HCT116 (cell line): ENCODE results near the gene GLCE. TPM values are rescaled to one million over a fixed set of nuclear protein-coding genes. Genes with fewer than 3 reads are reported as not detected.

Experiments
- ATAC-seq: fragments of 200-7000 bp; cut with Tn5 transposase; 2 replicates; pipeline ENCODE4 v1.9.1; 2020; ENCODE audit warnings: mild to moderate bottlenecking, moderate library complexity
- BruUV-seq: library from RNA; stranded (reverse); fragments of 400-500 nt; replicated peaks from 2 replicates; lab custom pipeline; 2021; lab: Mats Ljungman, UMichigan
- CTCF ChIA-PET: fragments of 300-600 bp; sonication (Branson Sonifier 250); formaldehyde crosslinking; loops from one replicate; lab custom pipeline; 2021; ENCODE audit warnings: antibody characterized with exemption; lab: Charles Lee
- POLR2A ChIA-PET: fragments of 300-600, 350-600 bp; sonication (Branson Sonifier 250); formaldehyde crosslinking; loops from one replicate; lab custom pipeline; 2021; ENCODE audit warnings: antibody characterized with exemption; lab: Charles Lee
- RAD21 ChIA-PET, 2 experiments: fragments of 300-600 bp; sonication (Branson Sonifier 250); formaldehyde crosslinking; loops; one replicate each; lab custom pipeline; 2023; ENCODE audit warnings: low total read pairs in 2 of 2; ENCODE audit not compliant: uncharacterized antibody in 2 of 2, unreplicated experiment in 2 of 2, low non-redundant PET in 1 of 2; lab: Charles Lee
- DNase-seq: peaks from one replicate; pipeline ENCODE4 v3.0.0-alpha.2; 2010; ENCODE audit warnings: low read depth, low spot score
- H2AFZ ChIP-seq: fragments of 200-600 bp; shearing (Covaris generic), sonication (generic); 2 replicates; pipeline ENCODE4 v1.6.1; 2017; ENCODE audit warnings: low read depth, mixed run types, mixed read lengths, antibody characterized with exemption, low read length; ENCODE audit not compliant: poor library complexity, severe bottlenecking
- H3K27ac ChIP-seq: 2 replicates; pipeline ENCODE4 v1.5.1; 2012; ENCODE audit warnings: low read depth, low read length
- H3K27me3 ChIP-seq: fragments of 200-600 bp; sonication (generic); 2 replicates; pipeline ENCODE4 v1.6.1; 2016; ENCODE audit warnings: mixed run types, low read length, mixed read lengths; ENCODE audit not compliant: insufficient read depth
- H3K36me3 ChIP-seq, 2 experiments: fragments of 200-500 bp in 1 of 2; fragments of 200-600 bp in 1 of 2; sonication (Bioruptor generic) in 1 of 2; sonication (generic) in 1 of 2; 2 replicates each; pipeline versions ENCODE4 v1.5.1 to v1.6.1; 2014 to 2016; ENCODE audit warnings: low read length in 2 of 2, inconsistent platforms in 1 of 2, mixed read lengths in 1 of 2, mixed run types in 1 of 2; ENCODE audit not compliant: insufficient read depth in 2 of 2, control insufficient read depth in 1 of 2
- H3K4me1 ChIP-seq, 2 experiments: fragments of 200-600 bp in 1 of 2; sonication (generic) in 1 of 2; 2 replicates each; pipeline versions ENCODE4 v1.5.1 to v1.6.1; 2012 to 2017; ENCODE audit warnings: low read length in 2 of 2, inconsistent platforms in 1 of 2, mild to moderate bottlenecking in 1 of 2, mixed read lengths in 1 of 2, mixed run types in 1 of 2, moderate library complexity in 1 of 2; ENCODE audit not compliant: insufficient read depth in 2 of 2, control insufficient read depth in 1 of 2
- H3K4me2 ChIP-seq: fragments of 200-600 bp; sonication (generic); 2 replicates; pipeline ENCODE4 v1.6.1; 2017; ENCODE audit warnings: mixed run types, low read length, mixed read lengths
- H3K4me3 ChIP-seq, 2 experiments: fragments of 200-600 bp in 1 of 2; sonication (generic) in 1 of 2; replicated peaks in 1 of 2; 2 replicates each; pipeline ENCODE4 v1.5.1; 2011 to 2016; ENCODE audit warnings: low read length in 2 of 2, control low read depth in 1 of 2, low read depth in 1 of 2, mild to moderate bottlenecking in 1 of 2, mixed read lengths in 1 of 2, mixed run types in 1 of 2
- H3K79me2 ChIP-seq: fragments of 200-600 bp; sonication (generic); 2 replicates; pipeline ENCODE4 v1.6.1; 2017; ENCODE audit warnings: mild to moderate bottlenecking, mixed run types, low read length, moderate library complexity, mixed read lengths; ENCODE audit not compliant: insufficient read depth
- H3K9ac ChIP-seq: fragments of 200-600 bp; sonication (generic); 2 replicates; pipeline ENCODE4 v1.6.1; 2016; ENCODE audit warnings: low read length, mixed read lengths
- H3K9me2 ChIP-seq: fragments of 200-600 bp; sonication (generic), shearing (Covaris generic); 2 replicates; pipeline ENCODE4 v1.6.1; 2017; ENCODE audit warnings: mixed run types, mild to moderate bottlenecking, moderate library complexity; ENCODE audit not compliant: insufficient read depth
- H3K9me3 ChIP-seq, 2 experiments: fragments of 200-500 bp in 1 of 2; fragments of 200-600 bp in 1 of 2; sonication (Bioruptor generic) in 1 of 2; sonication (generic) in 1 of 2; 2 replicates each; pipeline ENCODE4 v1.6.1; 2014 to 2017; ENCODE audit warnings: low read length in 2 of 2, mixed read lengths in 2 of 2, inconsistent platforms in 1 of 2, low read depth in 1 of 2, mild to moderate bottlenecking in 1 of 2, mixed run types in 1 of 2, moderate library complexity in 1 of 2; ENCODE audit not compliant: control insufficient read depth in 1 of 2, insufficient read depth in 1 of 2
- H4K20me1 ChIP-seq: fragments of 200-600 bp; sonication (generic), shearing (Covaris generic); 2 replicates; pipeline ENCODE4 v1.6.1; 2017; ENCODE audit warnings: mixed run types, mild to moderate bottlenecking, moderate library complexity; ENCODE audit not compliant: insufficient read depth
- CBX3 ChIP-seq: IDR thresholded peaks from 2 replicates; pipeline ENCODE4 v1.6.1; 2012; ENCODE audit warnings: low read depth
- CEBPB ChIP-seq: IDR thresholded peaks from 2 replicates; pipeline ENCODE4 v1.6.1; 2012; ENCODE audit warnings: low read depth
- EGR1 ChIP-seq: IDR thresholded peaks from 2 replicates; pipeline ENCODE4 v1.6.1; 2012; ENCODE audit warnings: low read depth
- ELF1 ChIP-seq: IDR thresholded peaks from 2 replicates; pipeline ENCODE4 v1.6.1; 2012; ENCODE audit warnings: low read depth, borderline replicate concordance
- EZH2 ChIP-seq: fragments of 200-600 bp; sonication (generic); IDR thresholded peaks from 2 replicates; pipeline ENCODE4 v1.6.1; 2017; ENCODE audit warnings: antibody characterized with exemption, mixed run types
- EZH2phosphoT487 ChIP-seq: fragments of 200-600 bp; IDR thresholded peaks from 2 replicates; pipeline ENCODE4 v1.6.1; 2018; ENCODE audit warnings: antibody characterized with exemption, borderline replicate concordance
- JUND ChIP-seq: IDR thresholded peaks from 2 replicates; pipeline ENCODE4 v1.6.1; 2012
- POLR2AphosphoS5 ChIP-seq: IDR thresholded peaks from 2 replicates; pipeline ENCODE4 v1.6.1; 2011; ENCODE audit warnings: mild to moderate bottlenecking, low read depth, low read length, moderate library complexity
- RAD21 ChIP-seq: IDR thresholded peaks from 2 replicates; pipeline ENCODE4 v1.6.1; 2012; ENCODE audit warnings: low read depth, mild to moderate bottlenecking
- SIN3A ChIP-seq: IDR thresholded peaks from 2 replicates; pipeline ENCODE4 v1.6.1; 2012; ENCODE audit warnings: low read depth
- SP1 ChIP-seq: IDR thresholded peaks from 2 replicates; pipeline ENCODE4 v1.6.1; 2012; ENCODE audit warnings: low read depth
- SRF ChIP-seq: IDR thresholded peaks from 2 replicates; pipeline ENCODE4 v1.6.1; 2012; ENCODE audit warnings: low read depth
- ZFX ChIP-seq: fragments of 450-650 bp; IDR thresholded peaks from 2 replicates; pipeline ENCODE4 v1.6.1; 2017
- ZNF274 ChIP-seq: fragments of 200-500 bp; sonication (Bioruptor generic); IDR thresholded peaks from 2 replicates; pipeline ENCODE4 v1.6.1; 2014; ENCODE audit warnings: mild to moderate bottlenecking, low read depth, low read length, inconsistent platforms
- intact Hi-C: fragments of 100-400 bp; cut with micrococcal nuclease; formaldehyde crosslinking; loops from 2 replicates; pipeline ENCODE4 v1.10.0; 2022
- total RNA-seq: library from RNA; stranded (reverse); gene quantifications from one replicate; pipeline ENCODE4 v1.2.1, GENCODE V29; 2021; ENCODE audit not compliant: unreplicated experiment
- TF ChIP-seq, protein P1 (sequence below): IDR thresholded peaks from 2 replicates; pipeline ENCODE4 v1.6.1; 2012
- TF ChIP-seq, protein P2 (sequence below): IDR thresholded peaks from 2 replicates; pipeline ENCODE4 v1.6.1; 2012

GLCE gene
- total RNA-seq, 1 experiment from 2014 or later: 22.2 TPM

DNA sequence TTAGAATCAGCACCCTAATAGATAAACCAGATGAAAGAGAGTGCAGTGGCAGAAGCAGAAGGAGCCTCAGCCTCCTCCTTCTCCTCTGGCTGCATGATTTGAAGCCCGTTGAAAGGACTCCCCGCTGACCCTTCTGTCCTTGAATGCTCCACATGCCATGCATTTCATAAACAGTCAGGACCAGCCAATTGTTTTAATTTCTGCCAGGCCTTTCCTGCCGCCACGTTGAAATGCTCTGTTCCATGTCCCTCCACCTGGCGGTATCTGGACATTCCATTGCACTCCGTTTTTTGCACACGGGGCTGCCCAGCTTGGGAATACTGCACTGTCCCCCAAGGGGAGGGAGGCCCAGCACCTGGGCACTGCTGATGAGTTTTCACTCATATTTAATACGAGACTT, 35.2 kb upstream of the GLCE start:
- Histone ChIP-seq H3K79me2 (no peaks in the 10 kb centered on the region), H2AFZ (no peak overlapping the region), H3K9me3 (no peaks in the 10 kb centered on the region), H3K4me3 (no peak overlapping the region), H3K27ac (no peak overlapping the region), H3K36me3 (no peaks in the 10 kb centered on the region), H3K4me1 (no peaks in the 10 kb centered on the region), H3K27me3 (no peaks in the 10 kb centered on the region), H4K20me1 (no peaks in the 10 kb centered on the region), H3K9me2 (no peaks in the 10 kb centered on the region), H3K9ac (no peak overlapping the region), H3K4me2 (no peak overlapping the region)
- intact Hi-C loops: no loop called here
- RAD21 ChIA-PET: no interaction called here
- CTCF ChIA-PET: no interaction called here
- BruUV-seq: no TSS peak
- POLR2A ChIA-PET: no interaction called here
- DNase-seq: no peak
- TF ChIP-seq, protein P1, sequence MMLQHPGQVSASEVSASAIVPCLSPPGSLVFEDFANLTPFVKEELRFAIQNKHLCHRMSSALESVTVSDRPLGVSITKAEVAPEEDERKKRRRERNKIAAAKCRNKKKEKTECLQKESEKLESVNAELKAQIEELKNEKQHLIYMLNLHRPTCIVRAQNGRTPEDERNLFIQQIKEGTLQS: no peak
- no peak for TF ChIP-seq SIN3A
- no peak for TF ChIP-seq SRF
- TF ChIP-seq, protein P2, sequence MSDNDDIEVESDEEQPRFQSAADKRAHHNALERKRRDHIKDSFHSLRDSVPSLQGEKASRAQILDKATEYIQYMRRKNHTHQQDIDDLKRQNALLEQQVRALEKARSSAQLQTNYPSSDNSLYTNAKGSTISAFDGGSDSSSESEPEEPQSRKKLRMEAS: no peak
- TF ChIP-seq CEBPB: no peak
- TF ChIP-seq EZH2: no peak
- no peak for TF ChIP-seq RAD21
- TF ChIP-seq CBX3: no peak
- no peak for TF ChIP-seq ZNF274
- no peak for TF ChIP-seq EGR1
- no peak for TF ChIP-seq ELF1
- TF ChIP-seq ZFX: no peak
- TF ChIP-seq JUND: no peak
- TF ChIP-seq EZH2phosphoT487: no peak
- TF ChIP-seq POLR2AphosphoS5: no peak
- no peak for TF ChIP-seq SP1
- ATAC-seq: no peak
